ENCODE results near the gene WEE1. TPM values are rescaled to one million over a fixed set of nuclear protein-coding genes. Genes with fewer than 3 reads are reported as not detected.

Gene WEE1
- total and polyA plus RNA-seq, 10 of the 15 experiments (the other 5 are each of a cell fraction or from before 2014, with no cell fraction given): 13.8 to 69.5 (median 45.4) TPM

DNA sequence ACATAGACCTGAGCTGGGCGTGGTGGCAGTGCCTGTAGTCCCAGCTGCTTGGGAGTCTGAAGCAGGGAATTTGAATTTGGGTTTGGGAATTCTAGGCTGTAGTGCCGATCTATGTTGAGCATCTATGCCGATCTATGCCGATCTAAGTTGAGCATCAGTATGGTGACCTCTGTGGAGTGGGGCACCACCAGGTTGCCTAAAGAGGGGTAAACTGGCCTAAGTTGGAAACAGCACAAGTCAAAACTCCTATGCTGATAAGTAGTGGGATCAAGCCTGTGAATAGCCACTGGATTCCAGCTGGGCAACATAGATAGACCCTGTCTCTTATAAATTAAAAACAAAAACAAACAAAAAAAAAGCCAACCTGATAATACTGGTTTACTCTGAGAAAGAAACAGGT, 7.4 kb downstream of the WEE1 start (continued):
- TF ChIP-seq SUPT20H (IDR thresholded peaks at IDR 0.05; ENCODE audit: borderline replicate concordance, control insufficient read depth, low read depth, low read length): no peak
- no peak for TF ChIP-seq CBFB (IDR thresholded peaks at IDR 0.05; ENCODE audit: low read depth)

DNA sequence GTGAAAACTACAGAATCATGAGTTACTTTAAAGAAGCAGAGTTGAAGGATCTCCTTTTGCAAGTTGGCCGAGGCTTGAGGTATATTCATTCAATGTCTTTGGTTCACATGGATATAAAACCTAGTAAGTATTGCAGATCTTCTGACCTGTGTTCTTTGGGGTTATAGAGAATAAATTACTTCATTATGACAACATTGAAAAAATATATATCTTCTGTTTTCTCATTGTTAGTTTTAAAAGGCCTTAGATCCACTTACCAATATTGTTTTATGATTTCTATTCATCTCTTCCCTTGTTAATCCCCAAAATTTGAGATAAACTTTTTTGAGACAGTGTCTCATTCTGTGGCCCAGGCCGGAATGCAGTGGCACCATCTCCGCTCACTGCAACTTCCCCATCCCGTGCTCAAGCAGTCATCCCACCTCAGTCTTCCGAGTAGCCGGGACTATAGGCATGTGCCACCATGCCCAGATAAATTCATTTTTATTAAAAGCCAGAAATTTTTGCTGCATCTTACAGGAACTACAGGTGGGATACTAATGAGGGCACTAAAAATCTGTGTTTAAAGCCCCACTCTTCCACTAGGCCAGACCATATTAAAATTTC, 8.2 kb downstream of the WEE1 start:
- no peak for TF ChIP-seq SMARCA5 (IDR thresholded peaks at IDR 0.05)
- TF ChIP-seq, protein P1, sequence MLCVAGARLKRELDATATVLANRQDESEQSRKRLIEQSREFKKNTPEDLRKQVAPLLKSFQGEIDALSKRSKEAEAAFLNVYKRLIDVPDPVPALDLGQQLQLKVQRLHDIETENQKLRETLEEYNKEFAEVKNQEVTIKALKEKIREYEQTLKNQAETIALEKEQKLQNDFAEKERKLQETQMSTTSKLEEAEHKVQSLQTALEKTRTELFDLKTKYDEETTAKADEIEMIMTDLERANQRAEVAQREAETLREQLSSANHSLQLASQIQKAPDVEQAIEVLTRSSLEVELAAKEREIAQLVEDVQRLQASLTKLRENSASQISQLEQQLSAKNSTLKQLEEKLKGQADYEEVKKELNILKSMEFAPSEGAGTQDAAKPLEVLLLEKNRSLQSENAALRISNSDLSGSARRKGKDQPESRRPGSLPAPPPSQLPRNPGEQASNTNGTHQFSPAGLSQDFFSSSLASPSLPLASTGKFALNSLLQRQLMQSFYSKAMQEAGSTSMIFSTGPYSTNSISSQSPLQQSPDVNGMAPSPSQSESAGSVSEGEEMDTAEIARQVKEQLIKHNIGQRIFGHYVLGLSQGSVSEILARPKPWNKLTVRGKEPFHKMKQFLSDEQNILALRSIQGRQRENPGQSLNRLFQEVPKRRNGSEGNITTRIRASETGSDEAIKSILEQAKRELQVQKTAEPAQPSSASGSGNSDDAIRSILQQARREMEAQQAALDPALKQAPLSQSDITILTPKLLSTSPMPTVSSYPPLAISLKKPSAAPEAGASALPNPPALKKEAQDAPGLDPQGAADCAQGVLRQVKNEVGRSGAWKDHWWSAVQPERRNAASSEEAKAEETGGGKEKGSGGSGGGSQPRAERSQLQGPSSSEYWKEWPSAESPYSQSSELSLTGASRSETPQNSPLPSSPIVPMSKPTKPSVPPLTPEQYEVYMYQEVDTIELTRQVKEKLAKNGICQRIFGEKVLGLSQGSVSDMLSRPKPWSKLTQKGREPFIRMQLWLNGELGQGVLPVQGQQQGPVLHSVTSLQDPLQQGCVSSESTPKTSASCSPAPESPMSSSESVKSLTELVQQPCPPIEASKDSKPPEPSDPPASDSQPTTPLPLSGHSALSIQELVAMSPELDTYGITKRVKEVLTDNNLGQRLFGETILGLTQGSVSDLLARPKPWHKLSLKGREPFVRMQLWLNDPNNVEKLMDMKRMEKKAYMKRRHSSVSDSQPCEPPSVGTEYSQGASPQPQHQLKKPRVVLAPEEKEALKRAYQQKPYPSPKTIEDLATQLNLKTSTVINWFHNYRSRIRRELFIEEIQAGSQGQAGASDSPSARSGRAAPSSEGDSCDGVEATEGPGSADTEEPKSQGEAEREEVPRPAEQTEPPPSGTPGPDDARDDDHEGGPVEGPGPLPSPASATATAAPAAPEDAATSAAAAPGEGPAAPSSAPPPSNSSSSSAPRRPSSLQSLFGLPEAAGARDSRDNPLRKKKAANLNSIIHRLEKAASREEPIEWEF (IDR thresholded peaks at IDR 0.05; ENCODE audit: insufficient replicate concordance, low read depth, low read length): no peak
- no peak for TF ChIP-seq CHD4 (IDR thresholded peaks at IDR 0.05)
- TF ChIP-seq MEF2B (IDR thresholded peaks at IDR 0.05; ENCODE audit: partially characterized antibody, poor library complexity, severe bottlenecking): no peak
- TF ChIP-seq TARDBP (IDR thresholded peaks at IDR 0.05; ENCODE audit: borderline replicate concordance): no peak
- no peak for TF ChIP-seq SUPT20H (IDR thresholded peaks at IDR 0.05; ENCODE audit: borderline replicate concordance, control insufficient read depth, low read depth, low read length)
- Histone ChIP-seq H3K4me1 (ENCODE audit: control insufficient read depth, insufficient read depth, low read length) (no peaks in the 10 kb centered on the region), H3K27ac (ENCODE audit: control insufficient read depth, insufficient read depth) (no peak overlapping the region), H2AFZ (ENCODE audit: control insufficient read depth, low read depth, low read length) (no peak overlapping the region), H3K27me3 (replicated peaks in 1 of 2; ENCODE audit: control insufficient read depth in 2 of 2, insufficient read depth in 2 of 2, low read length in 1 of 2) (no peaks in the 10 kb centered on the region), H3K9me3 (replicated peaks; ENCODE audit: control insufficient read depth, insufficient read depth, low read length) (no peaks in the 10 kb centered on the region), H3K9ac (ENCODE audit: control insufficient read depth, insufficient read depth, low read length) (no peak overlapping the region), H4K20me1 (ENCODE audit: control insufficient read depth, insufficient read depth) (no peaks in the 10 kb centered on the region), H3K4me2 (ENCODE audit: control insufficient read depth, insufficient read depth) (no peak overlapping the region), H3K4me3 (no peak overlapping the region), H3K79me2 (ENCODE audit: control insufficient read depth, insufficient read depth, low read length) (peaks cover 33% of the 10 kb centered on the region), H3K36me3 (ENCODE audit: control insufficient read depth in 2 of 2, insufficient read depth in 2 of 2, low read length in 1 of 2) (peaks cover 2 to 29% of the 10 kb centered on the region in 2 experiments)
- CTCF ChIA-PET: interaction anchor here (0.9 to 1.3 kb wide), 2 partner anchors 10 to 31 kb away, joined by 3 read pairs; no protein-coding TSS in a partner anchor
- FAIRE-seq (no peak), ATAC-seq (no peak), DNase-seq (ENCODE audit: low read depth, low spot score) (no peak)
- SMC1A ChIA-PET (ENCODE audit: uncharacterized antibody, unreplicated experiment): interaction anchor here (1.4 to 1.6 kb wide), 2 partner anchors 8 to 20 kb away, joined by 5 to 6 read pairs; partner anchors contain the start of gene WEE1
- in situ Hi-C loops (cut with MboI): no loop called here
- RAD21 ChIA-PET (ENCODE audit: unreplicated experiment): no interaction called here
- 95% methylated on average over 6 of the region's 6 CpGs for WGBS (ENCODE audit: insufficient coverage, insufficient replicate concordance, low lambda C conversion rate, missing lambda C conversion rate)
- POLR2A ChIA-PET: interaction anchor here (2.1 kb wide), 1 partner anchor 8 kb away, joined by 5 read pairs; the partner anchor contains the start of gene WEE1
- no TSS peak for BruUV-seq (replicated peaks)
- intact Hi-C loops (cut with micrococcal nuclease; ENCODE audit: unreplicated experiment): no loop called here

Data from GM12878 (cell line).